K562 (cell line): ENCODE data around the gene TBC1D20. TPM values are rescaled to one million over a fixed set of nuclear protein-coding genes. Genes with fewer than 3 reads are reported as not detected.

Experiments
- ATF1 ChIP-seq, 2 experiments: fragments of 450-650 bp in 1 of 2; IDR thresholded peaks; 2 replicates each; pipeline ENCODE4 v1.6.1; 2016; ENCODE audit warnings: missing compliant biosample characterization in 1 of 2, missing genetic modification characterization in 1 of 2
- GABPB1 ChIP-seq: sonication (generic); formaldehyde crosslinking; IDR thresholded peaks from 2 replicates; pipeline ENCODE4 v1.8.0; 2022; ENCODE audit warnings: mild to moderate bottlenecking, missing genetic modification reagents
- GATA2 ChIP-seq: sonication (generic); formaldehyde crosslinking; IDR thresholded peaks from 2 replicates; pipeline ENCODE4 v1.4.0; 2020; ENCODE audit warnings: mild to moderate bottlenecking, missing genetic modification reagents
- HDAC2 ChIP-seq: fragments of 450-650 bp; IDR thresholded peaks from 2 replicates; pipeline ENCODE4 v1.6.1; 2016; ENCODE audit warnings: mild to moderate bottlenecking
- MAFK ChIP-seq: IDR thresholded peaks from 2 replicates; pipeline ENCODE4 v1.6.1; 2011; ENCODE audit warnings: low read length, improper control_type of control experiment
- MEIS2 ChIP-seq: fragments of 450-650 bp; IDR thresholded peaks from 2 replicates; pipeline ENCODE4 v1.6.1; 2014; ENCODE audit warnings: mild to moderate bottlenecking; ENCODE audit not compliant: partially characterized antibody
- RBM22 ChIP-seq: fragments of 200-400 bp; formaldehyde crosslinking; IDR thresholded peaks from 2 replicates; pipeline ENCODE4 v1.6.1; 2018; ENCODE audit warnings: low read length, low read depth; ENCODE audit not compliant: poor library complexity, severe bottlenecking
- SMAD1 ChIP-seq: fragments of 150-350 bp; IDR thresholded peaks from 2 replicates; pipeline ENCODE4 v1.6.1; 2014; ENCODE audit warnings: low read length, low read depth; ENCODE audit not compliant: partially characterized antibody
- ZNF232 ChIP-seq: sonication (generic); formaldehyde crosslinking; IDR thresholded peaks from 2 replicates; pipeline ENCODE4 v1.8.0; 2022; ENCODE audit warnings: mild to moderate bottlenecking, missing genetic modification reagents
- ZNF41 ChIP-seq: fragments of 250-450 bp; sonication (Bioruptor Pico); conservative IDR thresholded peaks from 2 replicates; pipeline ENCODE4 v1.4.0; 2020; ENCODE audit warnings: mild to moderate bottlenecking
- ZNF583 ChIP-seq: fragments of 250-450 bp; sonication (Bioruptor Pico); IDR thresholded peaks from 2 replicates; pipeline ENCODE4 v1.4.0; 2020
- polyA plus RNA-seq, 8 experiments: library from polyadenylated mRNA; depleted of rRNA in 4 of 8; stranded (reverse) in 5 of 8; unstranded in 3 of 8; fragments of >200 nt; fragmentation: Nextera tagmentation in 2 of 8; fragmentation: Illumina TruSeq in 1 of 8; extraction: Ambion mirVana in 2 of 8; extraction: Trizol in 1 of 8; gene quantifications; 2 replicates each; pipeline versions ENCODE4 v1.2.1 to v1.2.3, GENCODE V29; 2011 to 2014; ENCODE audit warnings: inconsistent platforms in 1 of 8, missing spikeins in 1 of 8
- total RNA-seq, 7 experiments: library from RNA; depleted of rRNA in 6 of 7; stranded (reverse); fragments of >200 nt in 6 of 7; fragmentation: Illumina TruSeq in 2 of 7; extraction: Trizol in 2 of 7; gene quantifications; 2 replicates each; pipeline versions ENCODE4 v1.2.1 to v1.2.3, GENCODE V29; 2011 to 2021; ENCODE audit warnings: low replicate concordance in 1 of 7
- TF ChIP-seq, protein P1 (sequence below): fragments of 450-650 bp; conservative IDR thresholded peaks from 2 replicates; pipeline ENCODE4 v1.6.1; 2016; ENCODE audit warnings: missing genetic modification characterization, low read depth, mild to moderate bottlenecking, control low read depth, missing compliant biosample characterization
- TF ChIP-seq, protein P2 (sequence below): fragments of 450-650 bp; IDR thresholded peaks from 2 replicates; pipeline ENCODE4 v1.7.1; 2018; ENCODE audit warnings: mild to moderate bottlenecking, low read depth; ENCODE audit not compliant: partially characterized antibody
- TF ChIP-seq, protein P3 (sequence below): sonication (generic); formaldehyde crosslinking; IDR thresholded peaks from 2 replicates; pipeline ENCODE4 v1.8.0; 2023; ENCODE audit warnings: mild to moderate bottlenecking, missing genetic modification reagents

The TBC1D20 gene
- total and polyA plus RNA-seq, 9 of the 15 experiments (the other 6 are each of a cell fraction or from before 2014, with no cell fraction given), result 7.0 to 25.3 (median 15.1) TPM

DNA sequence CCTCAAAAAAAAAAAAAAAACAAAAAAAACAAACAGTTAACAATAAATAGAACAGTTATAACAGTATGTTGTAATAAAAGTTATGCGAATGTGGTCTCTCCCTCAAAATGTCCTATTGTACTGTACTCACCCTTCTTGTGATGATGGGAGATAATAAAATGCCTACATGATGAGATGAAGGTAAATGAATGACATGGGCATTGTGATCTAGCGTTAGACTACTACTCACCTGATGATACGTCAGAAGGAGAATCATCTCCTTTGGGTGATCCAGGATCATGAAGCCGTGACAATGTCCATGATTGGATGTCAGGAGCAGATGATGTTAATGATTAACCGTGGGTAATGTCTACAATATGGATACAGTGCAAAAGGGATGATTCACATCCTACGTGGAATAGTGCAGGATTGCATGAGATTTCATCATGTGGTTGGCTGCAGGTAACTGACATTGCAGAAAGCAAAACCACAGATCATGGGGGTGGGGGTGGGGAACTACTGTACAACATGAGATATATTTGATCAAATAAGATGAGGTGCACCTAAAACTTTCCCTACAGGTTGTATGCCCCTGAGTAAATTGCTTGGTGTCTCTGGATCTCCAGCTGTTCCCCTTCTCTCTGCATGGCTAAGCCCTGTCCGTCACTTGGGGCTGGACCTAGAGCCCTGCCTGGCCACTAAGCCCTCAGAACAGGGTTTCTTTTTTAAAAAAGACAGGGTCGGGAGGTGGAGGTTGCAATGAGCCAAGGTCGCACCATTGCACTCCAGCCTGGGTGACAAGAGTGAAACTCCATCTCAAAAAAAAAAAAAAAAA lies 60.4 kb downstream of the TBC1D20 start (continued):
- TF ChIP-seq RBM22 (no peak), GATA2 (CRISPR knock-in tag) (peak; percentile 51; the same call in 1 of the 2 replicates), ATF1 (CRISPR knock-in tag; IDR thresholded peaks at IDR 0.05) (no peak), ATF1 (tag; IDR thresholded peaks at IDR 0.05) (peak; percentile 75), HDAC2 (peak; percentile 78), MEIS2 (peak; percentile 89), GABPB1 (no peak), MAFK (peak; percentile 56; the same call in 1 of the 2 replicates), SMAD1 (no peak), ZNF232 (no peak), ZNF583 (CRISPR knock-in tag) (0 out of 2 replicates have a peak, but pooled peaks have one; percentile 34), ZNF41 (CRISPR knock-in tag) (no peak)
- TF ChIP-seq, protein P1, sequence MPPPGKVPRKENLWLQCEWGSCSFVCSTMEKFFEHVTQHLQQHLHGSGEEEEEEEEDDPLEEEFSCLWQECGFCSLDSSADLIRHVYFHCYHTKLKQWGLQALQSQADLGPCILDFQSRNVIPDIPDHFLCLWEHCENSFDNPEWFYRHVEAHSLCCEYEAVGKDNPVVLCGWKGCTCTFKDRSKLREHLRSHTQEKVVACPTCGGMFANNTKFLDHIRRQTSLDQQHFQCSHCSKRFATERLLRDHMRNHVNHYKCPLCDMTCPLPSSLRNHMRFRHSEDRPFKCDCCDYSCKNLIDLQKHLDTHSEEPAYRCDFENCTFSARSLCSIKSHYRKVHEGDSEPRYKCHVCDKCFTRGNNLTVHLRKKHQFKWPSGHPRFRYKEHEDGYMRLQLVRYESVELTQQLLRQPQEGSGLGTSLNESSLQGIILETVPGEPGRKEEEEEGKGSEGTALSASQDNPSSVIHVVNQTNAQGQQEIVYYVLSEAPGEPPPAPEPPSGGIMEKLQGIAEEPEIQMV (tag), result 0 out of 2 replicates have a peak, but pooled peaks have one; percentile 4
- TF ChIP-seq, protein P2, sequence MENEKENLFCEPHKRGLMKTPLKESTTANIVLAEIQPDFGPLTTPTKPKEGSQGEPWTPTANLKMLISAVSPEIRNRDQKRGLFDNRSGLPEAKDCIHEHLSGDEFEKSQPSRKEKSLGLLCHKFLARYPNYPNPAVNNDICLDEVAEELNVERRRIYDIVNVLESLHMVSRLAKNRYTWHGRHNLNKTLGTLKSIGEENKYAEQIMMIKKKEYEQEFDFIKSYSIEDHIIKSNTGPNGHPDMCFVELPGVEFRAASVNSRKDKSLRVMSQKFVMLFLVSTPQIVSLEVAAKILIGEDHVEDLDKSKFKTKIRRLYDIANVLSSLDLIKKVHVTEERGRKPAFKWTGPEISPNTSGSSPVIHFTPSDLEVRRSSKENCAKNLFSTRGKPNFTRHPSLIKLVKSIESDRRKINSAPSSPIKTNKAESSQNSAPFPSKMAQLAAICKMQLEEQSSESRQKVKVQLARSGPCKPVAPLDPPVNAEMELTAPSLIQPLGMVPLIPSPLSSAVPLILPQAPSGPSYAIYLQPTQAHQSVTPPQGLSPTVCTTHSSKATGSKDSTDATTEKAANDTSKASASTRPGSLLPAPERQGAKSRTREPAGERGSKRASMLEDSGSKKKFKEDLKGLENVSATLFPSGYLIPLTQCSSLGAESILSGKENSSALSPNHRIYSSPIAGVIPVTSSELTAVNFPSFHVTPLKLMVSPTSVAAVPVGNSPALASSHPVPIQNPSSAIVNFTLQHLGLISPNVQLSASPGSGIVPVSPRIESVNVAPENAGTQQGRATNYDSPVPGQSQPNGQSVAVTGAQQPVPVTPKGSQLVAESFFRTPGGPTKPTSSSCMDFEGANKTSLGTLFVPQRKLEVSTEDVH, result peak; percentile 42
- TF ChIP-seq, protein P3, sequence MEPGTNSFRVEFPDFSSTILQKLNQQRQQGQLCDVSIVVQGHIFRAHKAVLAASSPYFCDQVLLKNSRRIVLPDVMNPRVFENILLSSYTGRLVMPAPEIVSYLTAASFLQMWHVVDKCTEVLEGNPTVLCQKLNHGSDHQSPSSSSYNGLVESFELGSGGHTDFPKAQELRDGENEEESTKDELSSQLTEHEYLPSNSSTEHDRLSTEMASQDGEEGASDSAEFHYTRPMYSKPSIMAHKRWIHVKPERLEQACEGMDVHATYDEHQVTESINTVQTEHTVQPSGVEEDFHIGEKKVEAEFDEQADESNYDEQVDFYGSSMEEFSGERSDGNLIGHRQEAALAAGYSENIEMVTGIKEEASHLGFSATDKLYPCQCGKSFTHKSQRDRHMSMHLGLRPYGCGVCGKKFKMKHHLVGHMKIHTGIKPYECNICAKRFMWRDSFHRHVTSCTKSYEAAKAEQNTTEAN (CRISPR knock-in tag), result no peak
